GOT3 (cell line): ENCODE results near the gene WDR20.

Experiments used
- DNase-seq: peaks from one replicate; lab custom pipeline; 2025; ENCODE audit warnings: mixed read lengths; lab: John Stamatoyannopoulos, UW

Gene WDR20

DNA sequence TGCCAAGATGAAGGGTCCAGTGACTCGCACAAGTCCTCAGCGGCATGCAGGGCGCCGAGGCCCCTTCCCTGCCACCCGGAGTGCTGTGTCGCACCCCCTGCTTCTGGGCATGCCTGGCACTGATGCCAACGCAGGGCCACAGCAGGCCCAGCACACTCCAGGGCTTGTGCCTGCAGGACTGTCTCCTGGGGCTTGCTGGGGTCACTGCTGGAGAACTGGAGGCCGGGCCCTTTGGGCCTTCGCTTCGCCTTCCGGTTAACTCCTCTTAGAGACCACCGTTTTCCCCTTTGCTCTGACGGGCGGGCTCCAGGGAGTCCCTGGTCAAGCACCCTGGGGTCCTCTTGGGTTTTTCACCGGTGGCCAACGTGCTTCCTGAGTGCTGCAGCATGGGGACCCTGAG lies 79.6 kb downstream of the WDR20 start:
- no peak for DNase-seq

DNA sequence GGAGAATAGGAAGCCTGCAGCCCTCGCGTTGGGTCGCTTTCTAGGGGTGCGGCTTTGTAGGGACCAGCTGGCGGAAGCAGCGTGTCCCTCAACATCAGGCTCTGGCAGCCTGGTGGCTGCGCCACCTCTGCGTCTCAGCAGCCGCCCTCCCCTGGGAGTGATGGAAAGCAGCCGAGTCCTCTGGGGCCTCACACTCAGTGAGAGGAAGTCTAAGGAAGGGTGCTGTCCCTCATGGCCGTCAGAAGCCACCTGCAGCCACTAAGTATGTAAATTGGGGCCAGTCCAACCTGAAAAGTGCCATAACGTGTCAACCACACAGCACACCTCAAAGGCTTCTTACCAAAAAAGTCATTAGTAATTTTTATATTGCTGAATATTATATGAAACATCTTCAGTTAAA lies 80.3 kb downstream of the WDR20 start:
- no peak for DNase-seq

DNA sequence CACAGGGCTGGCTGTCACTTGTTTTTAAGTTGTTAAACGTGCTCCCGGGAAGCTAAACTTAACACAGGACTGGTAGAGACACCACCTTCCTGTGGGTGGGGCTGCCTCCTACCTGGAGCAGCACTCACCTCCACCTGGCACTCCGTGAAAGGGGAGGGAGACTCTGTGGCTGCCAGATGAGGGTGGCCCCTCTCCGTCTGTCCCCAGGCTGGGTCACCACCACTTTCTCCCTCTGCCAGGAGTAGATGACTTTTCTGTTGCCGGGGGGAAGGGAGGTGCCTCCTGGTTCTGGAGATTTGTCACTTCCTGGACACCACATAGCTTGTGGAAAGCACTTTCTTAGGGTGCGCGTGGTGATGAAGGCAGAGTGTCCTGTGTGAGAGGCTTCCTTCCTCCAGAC lies 81.3 kb downstream of the WDR20 start:
- no peak for DNase-seq

DNA sequence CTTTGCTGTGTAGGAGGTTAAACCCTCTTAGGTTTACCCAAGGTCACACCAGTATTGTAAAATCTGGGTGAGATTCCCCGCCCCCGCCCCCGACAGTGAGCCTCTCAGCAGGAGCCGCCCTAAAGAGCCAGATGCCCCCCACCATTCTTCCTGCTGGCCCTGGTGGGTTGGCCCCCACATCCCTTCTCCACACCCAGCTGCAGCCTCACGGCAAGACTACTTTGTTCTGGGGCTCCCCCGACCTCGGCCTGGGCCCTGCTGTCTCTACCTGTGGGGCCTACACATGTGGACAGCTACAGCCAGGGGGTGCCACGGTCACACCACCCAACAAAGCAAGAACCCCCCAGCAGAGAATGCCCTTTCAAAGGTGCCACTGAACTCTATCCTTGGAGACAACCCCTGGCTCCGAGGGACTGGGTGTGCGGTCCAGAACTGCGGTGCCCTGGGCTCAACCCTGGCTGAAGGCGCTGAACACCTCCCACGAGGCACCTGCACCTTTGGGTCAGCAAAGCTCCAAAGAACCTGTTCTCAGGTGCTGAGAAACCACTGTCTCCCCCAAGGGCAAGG lies 82.4 kb downstream of the WDR20 start:
- DNase-seq, result no peak

DNA sequence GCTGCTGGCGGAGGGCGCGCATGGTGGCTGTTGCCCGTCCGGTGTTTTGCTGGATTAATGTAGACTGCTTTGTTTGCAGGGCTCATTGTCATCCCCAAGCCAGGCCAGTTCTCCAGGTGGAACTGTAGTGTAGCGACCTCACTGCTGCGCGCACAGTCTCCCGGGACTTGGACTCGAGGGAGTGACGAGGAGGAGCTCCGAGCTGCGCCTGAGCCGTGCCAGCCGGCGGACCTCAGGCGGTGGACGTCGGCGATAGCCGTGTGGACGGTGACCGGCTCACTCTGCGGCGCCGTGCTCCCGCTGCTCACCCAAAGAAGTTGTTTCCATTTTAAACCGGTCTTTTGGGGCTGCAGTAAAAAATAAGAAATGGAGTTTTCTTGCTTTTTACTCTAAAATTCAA lies 83.1 kb downstream of the WDR20 start:
- no peak for DNase-seq

GRCh38 chr14:102223682-102224081 lies 84.0 kb downstream of the WDR20 start:
- DNase-seq, result no peak

DNA sequence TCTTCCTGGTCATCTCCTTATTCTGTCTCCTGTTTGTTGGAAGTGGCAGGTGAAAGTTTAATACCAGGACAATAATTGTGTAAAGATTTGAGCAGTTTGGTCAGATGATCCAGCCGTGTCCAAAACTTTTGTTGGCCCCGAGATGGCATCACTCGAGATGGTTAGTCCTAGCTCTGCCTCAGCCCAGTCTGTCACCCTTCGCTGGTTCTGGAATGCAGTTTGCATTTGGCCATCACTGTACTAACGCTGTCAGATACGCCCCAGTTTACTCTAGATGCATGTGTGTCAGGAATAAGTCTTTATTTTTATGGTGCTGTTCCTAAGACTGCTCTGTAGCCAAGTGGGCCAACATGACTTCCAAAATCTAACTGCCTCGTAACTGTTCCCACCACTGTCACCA lies 85.7 kb downstream of the WDR20 start:
- DNase-seq, result no peak

GRCh38 chr14:102225936-102226335 lies 86.2 kb downstream of the WDR20 start:
- DNase-seq, result no peak

DNA sequence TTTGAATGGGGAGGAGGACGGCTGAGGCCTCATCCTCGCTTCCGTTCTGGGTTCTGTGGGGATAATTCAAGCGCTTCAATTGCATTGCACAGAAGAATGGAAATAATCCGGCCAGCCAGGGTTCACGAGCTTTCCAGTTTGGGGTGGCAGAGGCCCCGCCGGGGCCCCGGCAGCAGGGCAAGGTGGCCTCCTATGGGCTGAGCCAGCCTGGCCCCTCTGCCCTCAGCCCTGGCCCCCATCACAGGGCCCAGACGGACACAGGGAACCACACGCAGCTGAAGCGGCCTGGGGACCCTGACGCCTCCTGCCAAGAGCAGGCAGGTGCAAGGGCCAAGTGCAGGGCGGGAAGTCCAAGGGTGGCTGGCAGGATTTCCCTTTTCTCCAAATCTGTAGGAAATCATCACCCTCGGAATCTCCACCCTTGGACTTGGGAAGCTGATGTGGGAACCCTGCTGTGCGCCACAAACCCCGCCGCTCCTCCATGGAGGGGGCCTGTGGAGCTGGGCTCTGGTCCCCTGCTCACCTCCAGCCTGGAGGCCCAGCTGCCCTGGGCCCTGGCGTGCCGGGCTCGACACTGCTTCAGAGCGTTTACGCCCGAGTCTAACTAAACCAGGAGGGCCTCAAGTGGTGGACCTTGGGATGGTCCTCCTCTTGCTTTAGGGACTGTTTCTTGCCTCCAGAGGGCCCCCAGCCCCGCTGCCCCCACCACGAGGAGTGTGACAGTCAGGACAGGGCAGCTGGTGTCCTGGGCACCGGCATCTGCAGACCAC lies 86.8 kb downstream of the WDR20 start:
- no peak for DNase-seq

DNA sequence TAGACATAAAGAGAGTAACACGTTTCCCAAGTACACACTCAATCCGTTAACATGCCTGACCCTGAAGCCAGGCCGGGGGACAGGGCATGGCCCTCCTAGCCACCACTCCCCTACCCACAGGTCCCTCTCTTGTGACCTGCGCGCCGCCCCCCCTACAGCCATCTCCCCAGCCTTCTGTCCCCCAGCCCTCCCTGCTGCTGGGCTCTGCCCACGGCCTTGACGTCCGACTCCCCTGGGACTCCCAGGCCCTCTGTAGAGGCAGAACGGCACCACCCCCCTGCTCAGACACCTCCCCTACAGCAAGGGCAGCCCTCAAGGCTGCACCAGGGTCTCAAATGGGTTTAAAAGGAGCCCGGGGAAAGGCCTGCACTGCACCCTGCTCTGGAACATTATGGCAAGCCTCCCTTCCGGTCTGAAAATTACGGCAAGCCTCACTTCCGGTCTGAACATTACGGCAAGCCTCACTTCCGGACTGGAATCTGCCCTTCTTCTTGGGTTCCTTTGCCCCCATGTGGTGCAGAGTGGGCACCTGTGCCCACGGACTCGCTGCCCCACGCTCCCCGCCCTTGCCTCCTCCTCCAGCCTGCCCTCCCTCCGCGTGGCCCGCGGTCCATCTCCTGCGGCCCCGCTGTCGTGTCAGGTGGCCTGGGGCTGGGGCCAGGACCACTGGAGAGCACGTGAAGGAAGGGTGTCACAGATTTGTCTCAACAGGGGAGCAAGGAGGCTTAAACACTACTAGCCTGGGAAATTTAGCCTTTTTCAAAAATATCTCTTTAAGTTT lies 87.7 kb downstream of the WDR20 start:
- DNase-seq, result no peak

DNA sequence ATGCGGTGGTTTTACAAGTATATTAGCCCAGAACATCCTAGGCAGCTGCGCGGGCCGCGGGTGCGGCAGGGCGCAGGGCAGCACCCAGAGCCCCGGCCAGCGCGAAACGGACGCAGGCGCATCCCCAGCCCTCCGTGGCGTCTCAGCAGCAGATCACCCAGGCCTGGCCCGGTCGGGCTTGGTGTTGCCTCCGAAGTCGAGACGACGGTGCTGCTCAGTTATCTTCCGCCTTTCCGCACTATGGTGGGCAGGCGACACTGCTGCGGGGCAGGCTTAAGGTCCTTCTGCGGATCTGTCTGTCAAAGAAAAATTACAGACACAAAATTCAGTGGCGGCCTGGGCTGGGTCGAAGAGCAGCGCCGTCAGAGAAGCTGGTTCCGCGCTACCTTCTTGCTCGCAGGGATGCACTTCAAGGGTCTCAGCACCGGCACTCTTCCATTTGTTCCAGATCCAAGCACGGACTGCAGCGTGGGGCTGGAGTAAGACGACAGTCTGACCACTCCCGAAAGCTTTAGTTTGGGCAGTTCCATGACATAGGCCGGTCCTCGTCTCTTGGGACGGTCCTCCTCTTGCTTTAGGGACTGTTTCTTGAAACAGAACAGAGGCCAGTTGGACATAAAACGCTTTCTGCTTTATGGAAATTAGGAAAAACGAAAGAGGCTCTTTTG lies 89.5 kb downstream of the WDR20 start:
- DNase-seq, result no peak

- DNase-seq, result no peak
Observed at GRCh38 chr14:102229739-102230092, 90.0 kb downstream of the WDR20 start.

- no peak for DNase-seq
Observed at GRCh38 chr14:102230481-102231210, 90.9 kb downstream of the WDR20 start.

DNA sequence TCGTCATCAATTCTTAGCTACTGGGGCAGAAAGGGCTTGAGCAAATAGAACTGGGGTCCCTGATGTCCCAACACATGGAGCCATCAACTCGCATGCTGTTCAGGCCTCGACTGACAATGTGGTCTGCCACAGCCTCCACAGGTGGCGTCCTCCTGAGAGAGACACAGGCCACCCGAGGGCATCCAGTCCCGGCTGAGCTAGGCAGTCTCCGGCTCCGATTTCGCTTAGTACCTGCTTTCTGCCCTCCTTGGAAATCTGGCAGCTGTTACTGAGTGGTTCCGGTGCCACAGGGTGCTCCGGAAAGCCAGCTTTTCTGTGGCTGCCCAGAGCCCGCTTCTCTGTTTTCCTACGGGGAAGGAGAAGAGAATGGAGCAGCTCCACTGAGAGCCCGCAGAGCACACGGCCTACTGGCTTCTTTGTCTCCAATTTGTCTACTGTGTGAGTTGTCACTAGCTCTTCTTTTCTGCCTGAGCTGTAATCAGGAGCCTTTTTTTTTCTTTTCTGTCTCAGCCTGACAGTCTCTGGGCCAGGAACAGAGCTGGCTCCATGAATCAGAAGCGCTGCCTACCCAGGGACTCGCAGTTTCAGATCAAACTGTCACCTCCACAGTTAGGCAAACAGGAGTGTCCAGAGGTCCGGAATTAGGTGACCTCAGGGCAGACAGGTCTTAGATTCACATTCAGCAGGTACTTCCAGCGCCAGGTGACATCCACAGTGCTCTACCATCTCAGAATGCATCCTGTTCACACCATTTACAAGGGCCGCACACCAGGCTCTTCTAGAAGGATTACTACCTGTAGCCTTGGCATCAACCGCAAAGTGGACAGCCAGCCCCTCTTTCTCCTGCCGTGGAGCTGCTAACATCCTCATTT lies 92.0 kb downstream of the WDR20 start:
- no peak for DNase-seq

GRCh38 chr14:102232348-102232625 lies 92.6 kb downstream of the WDR20 start:
- DNase-seq, result no peak

DNA sequence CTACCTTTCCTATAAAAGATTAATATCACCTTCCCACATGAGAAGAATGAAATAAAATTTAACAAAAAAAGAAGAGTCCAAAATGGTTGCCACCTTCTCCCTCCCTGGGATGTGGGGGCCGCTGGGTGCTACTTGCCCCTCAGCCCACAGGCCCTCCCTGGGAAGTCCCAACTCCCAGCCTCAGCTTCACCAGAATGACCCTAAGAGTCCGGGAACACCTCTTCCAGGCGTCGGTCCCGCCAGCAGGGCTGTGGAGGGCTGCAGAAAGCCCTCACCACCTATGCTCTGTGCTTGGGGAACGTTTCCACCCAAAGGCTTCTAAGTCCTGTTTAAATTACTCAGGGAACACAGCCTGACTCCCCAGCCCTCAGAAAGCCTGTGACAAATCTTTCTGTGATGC lies 93.4 kb downstream of the WDR20 start:
- DNase-seq, result no peak

GRCh38 chr14:102234331-102235264 lies 94.9 kb downstream of the WDR20 start:
- DNase-seq, result no peak

- DNase-seq, result no peak
Observed at GRCh38 chr14:102235275-102235897, 95.7 kb downstream of the WDR20 start.

- DNase-seq, result no peak
Observed at GRCh38 chr14:102236026-102236425, 96.3 kb downstream of the WDR20 start.

- DNase-seq, result no peak
Observed at GRCh38 chr14:102238131-102238530, 98.4 kb downstream of the WDR20 start.
